ENCODE measurements around the gene WFDC5. TPM values are rescaled to one million over a fixed set of nuclear protein-coding genes. Genes with fewer than 3 reads are reported as not detected.
"Not testable (repeated sequence)": the region's sequence is repeated elsewhere in the genome, so short reads cannot be mapped to it uniquely, and the experiment has no call there.

The WFDC5 gene
- total RNA-seq, 1 donor from 2014 or later = not detected

DNA sequence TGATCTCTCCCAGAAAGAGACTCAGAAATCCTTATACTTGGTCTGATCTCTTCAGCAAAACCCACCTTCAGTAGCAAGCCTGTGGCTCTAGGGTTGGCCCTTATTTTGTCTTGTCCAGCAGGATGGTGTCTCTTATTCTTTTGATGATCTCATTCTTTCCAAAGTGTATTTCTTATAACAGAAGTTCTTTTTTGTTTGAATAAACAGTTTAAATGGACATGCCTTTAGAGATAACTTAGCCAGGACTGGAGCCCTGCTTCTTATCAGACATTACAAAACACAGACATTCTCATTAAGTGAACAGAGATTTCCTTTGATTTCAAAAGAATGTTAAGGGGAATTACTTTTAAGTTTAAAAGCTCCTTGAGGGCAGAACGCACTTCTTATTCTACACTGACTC is 45.7 kb downstream of the WFDC5 start:
- no peaks in the 10 kb centered on the region for H3K27me3 Mint-ChIP-seq (ENCODE audit: unreplicated experiment)
- peaks cover 5% of the 10 kb centered on the region for H3K36me3 Mint-ChIP-seq (ENCODE audit: low read depth, unreplicated experiment)
- H3K4me1 Mint-ChIP-seq (ENCODE audit: unreplicated experiment) = no peaks in the 10 kb centered on the region
- no peaks in the 10 kb centered on the region for H3K9me3 Mint-ChIP-seq (ENCODE audit: unreplicated experiment)
- no peak overlapping the region for H3K27ac Mint-ChIP-seq (ENCODE audit: unreplicated experiment)
- no peak overlapping the region for H3K4me3 Mint-ChIP-seq (ENCODE audit: unreplicated experiment)
- TF ChIP-seq, protein P1, sequence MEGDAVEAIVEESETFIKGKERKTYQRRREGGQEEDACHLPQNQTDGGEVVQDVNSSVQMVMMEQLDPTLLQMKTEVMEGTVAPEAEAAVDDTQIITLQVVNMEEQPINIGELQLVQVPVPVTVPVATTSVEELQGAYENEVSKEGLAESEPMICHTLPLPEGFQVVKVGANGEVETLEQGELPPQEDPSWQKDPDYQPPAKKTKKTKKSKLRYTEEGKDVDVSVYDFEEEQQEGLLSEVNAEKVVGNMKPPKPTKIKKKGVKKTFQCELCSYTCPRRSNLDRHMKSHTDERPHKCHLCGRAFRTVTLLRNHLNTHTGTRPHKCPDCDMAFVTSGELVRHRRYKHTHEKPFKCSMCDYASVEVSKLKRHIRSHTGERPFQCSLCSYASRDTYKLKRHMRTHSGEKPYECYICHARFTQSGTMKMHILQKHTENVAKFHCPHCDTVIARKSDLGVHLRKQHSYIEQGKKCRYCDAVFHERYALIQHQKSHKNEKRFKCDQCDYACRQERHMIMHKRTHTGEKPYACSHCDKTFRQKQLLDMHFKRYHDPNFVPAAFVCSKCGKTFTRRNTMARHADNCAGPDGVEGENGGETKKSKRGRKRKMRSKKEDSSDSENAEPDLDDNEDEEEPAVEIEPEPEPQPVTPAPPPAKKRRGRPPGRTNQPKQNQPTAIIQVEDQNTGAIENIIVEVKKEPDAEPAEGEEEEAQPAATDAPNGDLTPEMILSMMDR (IDR thresholded peaks at IDR 0.05; ENCODE audit: unreplicated experiment) = no peak
- DNase-seq (ENCODE audit: low spot score) = no peak

DNA sequence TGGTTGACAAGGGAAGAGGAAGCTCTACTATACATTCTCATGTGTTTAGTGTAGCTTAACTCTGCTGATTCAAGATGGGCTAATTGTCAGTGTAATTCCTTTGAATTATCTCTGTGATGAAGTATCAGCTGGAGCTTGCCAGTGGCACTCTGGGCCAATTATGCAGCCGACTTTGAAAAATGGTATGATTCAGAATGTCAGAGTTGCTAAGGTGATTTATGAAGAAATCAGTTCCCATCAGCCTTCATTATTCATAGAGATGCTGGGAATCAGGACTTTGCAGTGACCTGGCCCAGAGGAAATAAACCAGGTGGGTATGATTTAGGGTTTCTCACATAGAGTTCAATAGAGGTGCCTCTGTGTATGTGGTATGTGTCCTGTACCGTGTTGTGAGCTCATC is 47.4 kb downstream of the WFDC5 start:
- no peaks in the 10 kb centered on the region for H3K27me3 Mint-ChIP-seq (ENCODE audit: unreplicated experiment)
- no peak overlapping the region for H3K4me3 Mint-ChIP-seq (ENCODE audit: unreplicated experiment)
- H3K4me1 Mint-ChIP-seq (ENCODE audit: unreplicated experiment) = no peaks in the 10 kb centered on the region

DNA sequence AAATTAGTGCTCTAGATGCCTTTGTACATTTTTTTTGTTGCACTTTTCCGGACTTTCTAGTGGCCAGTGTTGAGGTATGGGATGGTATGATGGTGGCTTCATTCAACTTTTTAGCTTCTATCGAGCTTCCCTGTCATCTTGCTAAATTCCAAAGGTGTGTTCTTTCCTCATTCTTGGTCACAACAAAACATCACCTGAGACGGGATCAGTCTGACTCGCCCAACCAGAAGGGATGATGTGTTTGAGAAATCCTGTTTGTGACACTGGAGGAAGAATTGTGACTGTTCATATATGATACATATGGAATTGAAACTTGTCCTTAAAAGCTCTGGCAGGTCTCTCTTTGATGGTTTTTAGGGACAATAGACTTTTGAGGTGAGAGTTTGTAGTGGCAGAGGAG is 47.9 kb downstream of the WFDC5 start:
- TF ChIP-seq, protein P1 (IDR thresholded peaks at IDR 0.05; ENCODE audit: unreplicated experiment) = no peak
- Mint-ChIP-seq H3K4me3 (ENCODE audit: unreplicated experiment) (no peak overlapping the region), H3K36me3 (ENCODE audit: low read depth, unreplicated experiment) (peaks cover 8% of the 10 kb centered on the region), H3K4me1 (ENCODE audit: unreplicated experiment) (no peaks in the 10 kb centered on the region), H3K9me3 (ENCODE audit: unreplicated experiment) (no peaks in the 10 kb centered on the region), H3K27me3 (ENCODE audit: unreplicated experiment) (no peaks in the 10 kb centered on the region), H3K27ac (ENCODE audit: unreplicated experiment) (no peak overlapping the region)
- no peak for DNase-seq (ENCODE audit: low spot score)

More for the DNA sequence above, 47.4 kb downstream of the WFDC5 start:
- no peak overlapping the region for H3K27ac Mint-ChIP-seq (ENCODE audit: unreplicated experiment)
- H3K9me3 Mint-ChIP-seq (ENCODE audit: unreplicated experiment) = no peaks in the 10 kb centered on the region
- TF ChIP-seq, protein P1 (IDR thresholded peaks at IDR 0.05; ENCODE audit: unreplicated experiment) = no peak
- no peak for DNase-seq (ENCODE audit: low spot score)
- peaks cover 8% of the 10 kb centered on the region for H3K36me3 Mint-ChIP-seq (ENCODE audit: low read depth, unreplicated experiment)

DNA sequence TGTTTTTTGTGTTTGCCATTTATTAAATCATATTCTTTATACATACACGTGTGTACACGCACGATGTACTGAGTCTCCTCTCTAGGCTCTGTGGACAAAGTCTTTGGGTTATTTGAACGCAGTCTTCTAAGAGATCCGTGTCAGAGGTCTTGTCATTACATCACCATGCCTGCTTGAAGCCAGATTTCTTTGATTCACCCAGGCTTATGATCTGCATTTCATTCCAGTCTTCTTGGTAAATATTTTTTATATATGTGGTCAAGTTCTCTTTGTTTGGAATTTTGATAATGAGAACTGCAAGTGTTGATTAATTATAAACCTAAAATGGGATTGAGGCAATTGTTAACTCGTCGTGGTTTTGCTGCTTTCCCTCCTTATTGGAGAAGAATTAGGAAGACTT is 48.6 kb downstream of the WFDC5 start:
- Mint-ChIP-seq H3K27me3 (ENCODE audit: unreplicated experiment) (no peaks in the 10 kb centered on the region), H3K36me3 (ENCODE audit: low read depth, unreplicated experiment) (peaks cover 8% of the 10 kb centered on the region), H3K27ac (ENCODE audit: unreplicated experiment) (no peak overlapping the region), H3K4me3 (ENCODE audit: unreplicated experiment) (no peak overlapping the region), H3K4me1 (ENCODE audit: unreplicated experiment) (no peaks in the 10 kb centered on the region), H3K9me3 (ENCODE audit: unreplicated experiment) (no peaks in the 10 kb centered on the region)
- TF ChIP-seq, protein P1 (IDR thresholded peaks at IDR 0.05; ENCODE audit: unreplicated experiment) = no peak
- DNase-seq (ENCODE audit: low spot score) = no peak

DNA sequence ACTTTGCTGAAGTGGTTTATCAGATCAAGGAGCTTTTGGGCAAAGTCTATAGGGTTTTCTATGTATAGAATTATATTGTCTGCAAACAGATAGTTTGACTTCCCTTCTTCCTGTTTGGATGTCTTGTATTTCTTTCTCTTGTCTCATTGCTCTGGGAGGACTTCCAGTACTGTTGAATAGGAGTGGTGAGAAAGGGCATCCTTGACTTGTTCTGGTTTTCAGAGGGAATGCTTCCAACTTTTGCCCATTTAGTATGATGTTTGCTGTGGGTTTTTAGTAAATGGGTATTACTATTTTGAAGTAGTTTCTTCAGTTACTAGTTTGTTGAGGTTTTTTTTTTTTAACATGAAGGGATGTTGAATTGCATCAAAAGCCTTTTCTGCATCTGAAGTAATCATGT is 50.2 kb downstream of the WFDC5 start:
- Mint-ChIP-seq H3K27ac (ENCODE audit: unreplicated experiment) (no peak overlapping the region), H3K27me3 (ENCODE audit: unreplicated experiment) (peaks cover 1% of the 10 kb centered on the region), H3K9me3 (ENCODE audit: unreplicated experiment) (no peaks in the 10 kb centered on the region), H3K36me3 (ENCODE audit: low read depth, unreplicated experiment) (peaks cover 2% of the 10 kb centered on the region), H3K4me1 (ENCODE audit: unreplicated experiment) (no peaks in the 10 kb centered on the region), H3K4me3 (ENCODE audit: unreplicated experiment) (no peak overlapping the region)
- TF ChIP-seq, protein P1 (IDR thresholded peaks at IDR 0.05; ENCODE audit: unreplicated experiment) = no peak
- no peak for DNase-seq (ENCODE audit: low spot score)

DNA sequence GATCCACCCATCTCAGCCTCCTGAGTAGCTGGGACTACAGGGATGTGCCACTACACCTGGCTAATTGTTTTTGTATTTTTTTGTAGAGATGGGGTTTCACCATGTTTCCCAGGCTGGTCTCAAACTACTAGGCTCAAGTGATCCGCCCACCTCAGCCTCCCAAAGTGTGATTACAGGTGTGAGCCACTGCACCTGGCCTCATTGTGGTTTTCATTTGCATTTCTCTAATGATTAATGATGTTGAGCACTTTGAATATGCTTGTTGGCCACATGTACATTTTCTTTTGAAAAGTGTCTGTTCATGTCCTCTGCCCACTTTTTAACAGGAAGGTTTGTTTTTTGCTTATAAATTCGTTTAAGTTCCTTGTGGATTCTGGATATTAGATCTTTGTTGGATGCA is 51.9 kb downstream of the WFDC5 start:
- H3K27ac Mint-ChIP-seq (ENCODE audit: unreplicated experiment); H3K36me3 Mint-ChIP-seq (ENCODE audit: low read depth, unreplicated experiment); DNase-seq (ENCODE audit: low spot score); H3K27me3 Mint-ChIP-seq (ENCODE audit: unreplicated experiment); H3K4me1 Mint-ChIP-seq (ENCODE audit: unreplicated experiment); H3K9me3 Mint-ChIP-seq (ENCODE audit: unreplicated experiment); H3K4me3 Mint-ChIP-seq (ENCODE audit: unreplicated experiment): not testable (repeated sequence)
